ENCODE data around the gene MTOR. TPM values are rescaled to one million over a fixed set of nuclear protein-coding genes. Genes with fewer than 3 reads are reported as not detected.

MTOR gene
- total RNA-seq, 1 experiment from 2014 or later, result 36.1 TPM

- no peaks in the 10 kb centered on the region for H3K27me3 Mint-ChIP-seq (ENCODE audit: unreplicated experiment)
- DNase-seq, result no peak
- BruUV-seq (replicated peaks), result no TSS peak
- intact Hi-C loops (cut with micrococcal nuclease; ENCODE audit: unreplicated experiment), result no loop called here
- no peaks in the 10 kb centered on the region for H3K4me1 Mint-ChIP-seq (ENCODE audit: low read depth, unreplicated experiment)
- no peak overlapping the region for H3K27ac Mint-ChIP-seq (ENCODE audit: unreplicated experiment)
- H3K36me3 Mint-ChIP-seq (ENCODE audit: insufficient read depth, unreplicated experiment), result peaks cover 21% of the 10 kb centered on the region
- TF ChIP-seq CTCF (IDR thresholded peaks at IDR 0.05; ENCODE audit: unreplicated experiment), result no peak
- no peaks in the 10 kb centered on the region for H3K9me3 Mint-ChIP-seq (ENCODE audit: low read depth, unreplicated experiment)
- no peak overlapping the region for H3K4me3 Mint-ChIP-seq (ENCODE audit: low read depth, unreplicated experiment)
- CTCF ChIA-PET, result no interaction called here
Observed at GRCh38 chr1:11245248-11245647, 17.1 kb downstream of the MTOR start.

GRCh38 chr1:11238311-11238710, 24.0 kb downstream of the MTOR start:
- no peak for DNase-seq
- Mint-ChIP-seq H3K27ac (ENCODE audit: unreplicated experiment) (no peak overlapping the region), H3K4me1 (ENCODE audit: low read depth, unreplicated experiment) (no peaks in the 10 kb centered on the region), H3K4me3 (ENCODE audit: low read depth, unreplicated experiment) (no peak overlapping the region), H3K9me3 (ENCODE audit: low read depth, unreplicated experiment) (no peaks in the 10 kb centered on the region), H3K36me3 (ENCODE audit: insufficient read depth, unreplicated experiment) (peaks cover 16% of the 10 kb centered on the region), H3K27me3 (ENCODE audit: unreplicated experiment) (no peaks in the 10 kb centered on the region)
- intact Hi-C loops (cut with micrococcal nuclease; ENCODE audit: unreplicated experiment), result no loop called here
- no peak for TF ChIP-seq CTCF (IDR thresholded peaks at IDR 0.05; ENCODE audit: unreplicated experiment)
- CTCF ChIA-PET, result no interaction called here
- BruUV-seq (replicated peaks), result no TSS peak

- H3K4me1 Mint-ChIP-seq (ENCODE audit: low read depth, unreplicated experiment), result no peaks in the 10 kb centered on the region
- BruUV-seq (replicated peaks), result no TSS peak
- CTCF ChIA-PET, result no interaction called here
- H3K27ac Mint-ChIP-seq (ENCODE audit: unreplicated experiment), result no peak overlapping the region
- peaks cover 16% of the 10 kb centered on the region for H3K36me3 Mint-ChIP-seq (ENCODE audit: insufficient read depth, unreplicated experiment)
- no peak for DNase-seq
- no peak for TF ChIP-seq CTCF (IDR thresholded peaks at IDR 0.05; ENCODE audit: unreplicated experiment)
- intact Hi-C loops (cut with micrococcal nuclease; ENCODE audit: unreplicated experiment), result no loop called here
- no peaks in the 10 kb centered on the region for H3K9me3 Mint-ChIP-seq (ENCODE audit: low read depth, unreplicated experiment)
- H3K4me3 Mint-ChIP-seq (ENCODE audit: low read depth, unreplicated experiment), result no peak overlapping the region
- no peaks in the 10 kb centered on the region for H3K27me3 Mint-ChIP-seq (ENCODE audit: unreplicated experiment)
Observed at GRCh38 chr1:11237356-11237755, 25.0 kb downstream of the MTOR start.

GRCh38 chr1:11233208-11233607, 29.1 kb downstream of the MTOR start:
- H3K27ac Mint-ChIP-seq (ENCODE audit: unreplicated experiment), result no peak overlapping the region
- no peaks in the 10 kb centered on the region for H3K4me1 Mint-ChIP-seq (ENCODE audit: low read depth, unreplicated experiment)
- H3K36me3 Mint-ChIP-seq (ENCODE audit: insufficient read depth, unreplicated experiment), result peaks cover 16% of the 10 kb centered on the region
- intact Hi-C loops (cut with micrococcal nuclease; ENCODE audit: unreplicated experiment), result no loop called here
- no peaks in the 10 kb centered on the region for H3K27me3 Mint-ChIP-seq (ENCODE audit: unreplicated experiment)
- no peak for DNase-seq
- no peaks in the 10 kb centered on the region for H3K9me3 Mint-ChIP-seq (ENCODE audit: low read depth, unreplicated experiment)
- TF ChIP-seq CTCF (IDR thresholded peaks at IDR 0.05; ENCODE audit: unreplicated experiment), result no peak
- CTCF ChIA-PET, result no interaction called here
- no TSS peak for BruUV-seq (replicated peaks)
- no peak overlapping the region for H3K4me3 Mint-ChIP-seq (ENCODE audit: low read depth, unreplicated experiment)

- CTCF ChIA-PET, result no interaction called here
- H3K36me3 Mint-ChIP-seq (ENCODE audit: insufficient read depth, unreplicated experiment), result peaks cover 16% of the 10 kb centered on the region
- DNase-seq, result no peak
- BruUV-seq (replicated peaks), result no TSS peak
- H3K9me3 Mint-ChIP-seq (ENCODE audit: low read depth, unreplicated experiment), result no peaks in the 10 kb centered on the region
- no peaks in the 10 kb centered on the region for H3K27me3 Mint-ChIP-seq (ENCODE audit: unreplicated experiment)
- H3K4me1 Mint-ChIP-seq (ENCODE audit: low read depth, unreplicated experiment), result no peaks in the 10 kb centered on the region
- intact Hi-C loops (cut with micrococcal nuclease; ENCODE audit: unreplicated experiment), result no loop called here
- H3K27ac Mint-ChIP-seq (ENCODE audit: unreplicated experiment), result no peak overlapping the region
- no peak for TF ChIP-seq CTCF (IDR thresholded peaks at IDR 0.05; ENCODE audit: unreplicated experiment)
- H3K4me3 Mint-ChIP-seq (ENCODE audit: low read depth, unreplicated experiment), result no peak overlapping the region
Observed at GRCh38 chr1:11229203-11229602, 33.1 kb downstream of the MTOR start.

All from Calu3 (cell line).